CD14-positive monocyte (primary cell): ENCODE results near the gene EYA4. TPM values are rescaled to one million over a fixed set of nuclear protein-coding genes. Genes with fewer than 3 reads are reported as not detected.

Experiments
- DNase-seq, 3 donors: peaks; one replicate each; pipeline ENCODE4 v3.0.0-alpha.2; 2011 to 2022
- H2AFZ ChIP-seq: 2 replicates; pipeline ENCODE4 v1.6.0; 2012; ENCODE audit warnings: mild to moderate bottlenecking, low read depth, low read length, inconsistent platforms; ENCODE audit not compliant: insufficient read depth, poor library complexity, severe bottlenecking
- H3K27ac ChIP-seq, 2 donors: 1 replicate in 1 of 2; 2 replicates in 1 of 2; pipeline ENCODE4 v1.5.1; 2012 to 2013; ENCODE audit warnings: low read length in 2 of 2, control low read depth in 1 of 2, inconsistent platforms in 1 of 2, low read depth in 1 of 2, mild to moderate bottlenecking in 1 of 2
- H3K27me3 ChIP-seq, 2 donors: one replicate each; pipeline versions ENCODE4 v1.6.0 to v1.6.1; 2011 to 2013; ENCODE audit warnings: low read length in 2 of 2; ENCODE audit not compliant: control insufficient read depth in 2 of 2, insufficient read depth in 2 of 2
- H3K36me3 ChIP-seq, 2 donors: replicated peaks in 1 of 2; 1 replicate in 1 of 2; 2 replicates in 1 of 2; pipeline versions ENCODE4 v1.5.1 to v1.6.1; 2012 to 2013; ENCODE audit warnings: low read length in 2 of 2, control low read depth in 1 of 2, inconsistent platforms in 1 of 2, mild to moderate bottlenecking in 1 of 2; ENCODE audit not compliant: insufficient read depth in 2 of 2, control insufficient read depth in 1 of 2
- H3K4me1 ChIP-seq, 2 donors: 1 replicate in 1 of 2; 2 replicates in 1 of 2; pipeline versions ENCODE4 v1.5.1 to v1.6.1; 2012 to 2013; ENCODE audit warnings: low read length in 2 of 2, control low read depth in 1 of 2, inconsistent platforms in 1 of 2, mild to moderate bottlenecking in 1 of 2, moderate library complexity in 1 of 2; ENCODE audit not compliant: insufficient read depth in 2 of 2, control insufficient read depth in 1 of 2
- H3K4me2 ChIP-seq: replicated peaks from 2 replicates; pipeline ENCODE3; 2012; ENCODE audit warnings: low read length, moderate library complexity, mild to moderate bottlenecking; ENCODE audit not compliant: poor library complexity, severe bottlenecking; ENCODE audit errors: extremely low read depth
- H3K4me3 ChIP-seq, 3 experiments: fragments of 200-600 bp in 1 of 3; sonication (generic) in 1 of 3; replicated peaks in 1 of 3; 1 replicate in 2 of 3; 2 replicates in 1 of 3; pipeline ENCODE4 v1.5.1; 2011 to 2013; ENCODE audit warnings: low read length in 3 of 3, mild to moderate bottlenecking in 3 of 3, control low read depth in 2 of 3, low read depth in 2 of 3, inconsistent platforms in 1 of 3, moderate library complexity in 1 of 3
- H3K79me2 ChIP-seq: 2 replicates; pipeline ENCODE4 v1.6.0; 2012; ENCODE audit warnings: mild to moderate bottlenecking, control low read depth, inconsistent platforms, low read length, moderate library complexity; ENCODE audit not compliant: insufficient read depth
- H3K9ac ChIP-seq: 2 replicates; pipeline ENCODE4 v1.6.0; 2017; ENCODE audit warnings: low read length, mild to moderate bottlenecking; ENCODE audit not compliant: insufficient read depth, poor library complexity, severe bottlenecking
- H3K9me3 ChIP-seq, 2 donors: replicated peaks in 1 of 2; 1 replicate in 1 of 2; 2 replicates in 1 of 2; pipeline versions ENCODE4 v1.5.1 to v1.6.1; 2012 to 2013; ENCODE audit warnings: low read length in 2 of 2, control low read depth in 1 of 2; ENCODE audit not compliant: control insufficient read depth in 1 of 2, insufficient read depth in 1 of 2
- H4K20me1 ChIP-seq: 2 replicates; pipeline ENCODE4 v1.6.0; 2012; ENCODE audit warnings: mild to moderate bottlenecking, low read length, control low read depth, moderate library complexity; ENCODE audit not compliant: insufficient read depth
- H3K27ac Mint-ChIP-seq, 7 donors: one replicate each; pipeline ENCODE4 v1.8.0; 2020; ENCODE audit warnings: mild to moderate bottlenecking in 7 of 7, mixed read lengths in 7 of 7, moderate library complexity in 6 of 7, inconsistent platforms in 2 of 7
- H3K27me3 Mint-ChIP-seq, 3 donors: one replicate each; pipeline ENCODE4 v1.8.0; 2021 to 2022; ENCODE audit warnings: low read depth in 3 of 3, mild to moderate bottlenecking in 3 of 3, mixed read lengths in 3 of 3, moderate library complexity in 3 of 3, inconsistent platforms in 1 of 3
- H3K36me3 Mint-ChIP-seq, 2 donors: one replicate each; pipeline ENCODE4 v1.8.0; 2020; ENCODE audit warnings: mixed read lengths in 2 of 2, inconsistent platforms in 1 of 2, mild to moderate bottlenecking in 1 of 2
- H3K4me1 Mint-ChIP-seq: one replicate; pipeline ENCODE4 v1.8.0; 2020; ENCODE audit warnings: mild to moderate bottlenecking, mixed read lengths
- H3K4me3 Mint-ChIP-seq, 2 donors: one replicate each; pipeline ENCODE4 v1.8.0; 2020; ENCODE audit warnings: mild to moderate bottlenecking in 2 of 2, mixed read lengths in 2 of 2, moderate library complexity in 1 of 2
- H3K9me3 Mint-ChIP-seq, 7 donors: one replicate each; pipeline ENCODE4 v1.8.0; 2020 to 2022; ENCODE audit warnings: mixed read lengths in 7 of 7, mild to moderate bottlenecking in 6 of 7, moderate library complexity in 6 of 7, inconsistent platforms in 2 of 7
- WGBS: methylation state at CpG from one replicate; pipeline ENCODE4 v1.1.5; 2013; ENCODE audit warnings: missing lambda C conversion rate; ENCODE audit not compliant: insufficient coverage; 5-methylcytosine and 5-hydroxymethylcytosine counted together
- intact Hi-C, 2 donors: fragments of 100-400 bp; cut with micrococcal nuclease; formaldehyde crosslinking; loops; one replicate each; pipeline versions ENCODE4 v1.15.0 to v1.15.1; 2023
- polyA plus RNA-seq, 3 donors: library from polyadenylated mRNA; depleted of rRNA in 1 of 3; unstranded in 2 of 3; stranded (reverse) in 1 of 3; fragments of 300-500 nt in 2 of 3; fragments of >200 nt in 1 of 3; fragmentation: Illumina TruSeq in 2 of 3; gene quantifications; 1 replicate in 2 of 3; 2 replicates in 1 of 3; pipeline ENCODE4 v1.2.3, GENCODE V29; 2012 to 2021
- TF ChIP-seq, protein P1 (sequence below): fragments of 200-600 bp; IDR thresholded peaks from one replicate; pipeline ENCODE4 v1.8.0; 2022; ENCODE audit warnings: antibody characterized with exemption, mild to moderate bottlenecking

Gene EYA4
- polyA plus RNA-seq, 3 donors = not detected

DNA sequence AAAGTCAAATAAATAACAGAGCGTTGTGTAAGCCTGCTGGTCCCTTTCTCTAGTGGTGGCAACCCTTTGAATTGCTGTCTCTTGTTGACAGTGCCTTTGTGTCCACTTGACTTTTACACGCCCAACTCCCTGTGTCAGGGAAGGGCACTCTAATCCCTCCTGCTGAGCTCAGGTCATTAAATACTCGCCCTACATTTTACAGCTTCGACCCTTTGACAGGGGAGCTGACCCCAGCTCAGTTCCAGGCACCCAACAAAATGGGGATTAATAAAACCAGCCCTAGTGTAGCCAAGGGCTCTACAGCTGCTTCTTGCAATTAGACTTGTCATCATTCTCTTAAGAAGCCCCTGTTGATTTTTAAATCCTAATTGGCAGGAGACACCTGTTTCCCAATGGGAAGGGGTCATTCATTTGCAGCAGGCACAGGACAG lies 308.2 kb downstream of the EYA4 start:
- no peaks in the 10 kb centered on the region for H4K20me1 ChIP-seq
- intact Hi-C loops = no loop called here
- DNase-seq = no peak
- no peak overlapping the region for H2AFZ ChIP-seq
- H3K27me3 ChIP-seq = no peaks in the 10 kb centered on the region
- H3K9me3 ChIP-seq = no peaks in the 10 kb centered on the region
- no peak overlapping the region for H3K9ac ChIP-seq
- Mint-ChIP-seq H3K9me3 (no peaks in the 10 kb centered on the region), H3K4me3 (no peak overlapping the region), H3K27ac (peak overlapping the region in 1 of 7 donors; percentile 73), H3K4me1 (no peaks in the 10 kb centered on the region), H3K36me3 (no peaks in the 10 kb centered on the region), H3K27me3 (peaks cover 0 to 2% (median 1%) of the 10 kb centered on the region in 3 donors)
- H3K4me1 ChIP-seq = no peaks in the 10 kb centered on the region
- no peaks in the 10 kb centered on the region for H3K79me2 ChIP-seq
- WGBS = 83% methylated on average over 4 of the region's 4 CpGs
- no peaks in the 10 kb centered on the region for H3K36me3 ChIP-seq
- no peak overlapping the region for H3K4me3 ChIP-seq
- TF ChIP-seq, protein P1, sequence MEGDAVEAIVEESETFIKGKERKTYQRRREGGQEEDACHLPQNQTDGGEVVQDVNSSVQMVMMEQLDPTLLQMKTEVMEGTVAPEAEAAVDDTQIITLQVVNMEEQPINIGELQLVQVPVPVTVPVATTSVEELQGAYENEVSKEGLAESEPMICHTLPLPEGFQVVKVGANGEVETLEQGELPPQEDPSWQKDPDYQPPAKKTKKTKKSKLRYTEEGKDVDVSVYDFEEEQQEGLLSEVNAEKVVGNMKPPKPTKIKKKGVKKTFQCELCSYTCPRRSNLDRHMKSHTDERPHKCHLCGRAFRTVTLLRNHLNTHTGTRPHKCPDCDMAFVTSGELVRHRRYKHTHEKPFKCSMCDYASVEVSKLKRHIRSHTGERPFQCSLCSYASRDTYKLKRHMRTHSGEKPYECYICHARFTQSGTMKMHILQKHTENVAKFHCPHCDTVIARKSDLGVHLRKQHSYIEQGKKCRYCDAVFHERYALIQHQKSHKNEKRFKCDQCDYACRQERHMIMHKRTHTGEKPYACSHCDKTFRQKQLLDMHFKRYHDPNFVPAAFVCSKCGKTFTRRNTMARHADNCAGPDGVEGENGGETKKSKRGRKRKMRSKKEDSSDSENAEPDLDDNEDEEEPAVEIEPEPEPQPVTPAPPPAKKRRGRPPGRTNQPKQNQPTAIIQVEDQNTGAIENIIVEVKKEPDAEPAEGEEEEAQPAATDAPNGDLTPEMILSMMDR = no peak
- H3K4me2 ChIP-seq = no peak overlapping the region
- H3K27ac ChIP-seq = no peak overlapping the region

DNA sequence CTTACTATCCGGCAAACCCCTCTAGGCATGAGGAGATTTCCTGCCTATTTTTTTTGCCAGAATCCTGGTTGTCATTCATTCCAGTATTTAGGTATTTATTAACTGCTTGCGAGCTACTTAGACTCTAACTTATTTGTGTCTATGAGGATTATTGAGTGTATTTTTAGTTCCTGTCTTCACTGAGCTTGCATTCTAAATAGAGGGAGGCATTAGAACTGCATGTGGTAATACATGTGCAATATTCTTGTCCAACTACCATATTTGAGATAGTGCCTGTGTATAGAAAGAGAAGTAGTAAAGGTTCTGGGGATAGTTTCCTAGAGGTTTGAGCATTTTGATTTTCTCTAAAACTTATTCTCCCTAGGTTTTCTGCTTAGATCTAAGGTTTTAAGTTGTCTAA lies 308.9 kb downstream of the EYA4 start:
- Mint-ChIP-seq H3K4me1 (no peaks in the 10 kb centered on the region), H3K27ac (no peak overlapping the region), H3K27me3 (peaks cover 0 to 3% (median 2%) of the 10 kb centered on the region in 3 donors), H3K9me3 (no peaks in the 10 kb centered on the region), H3K36me3 (no peaks in the 10 kb centered on the region), H3K4me3 (no peak overlapping the region)
- no peaks in the 10 kb centered on the region for H3K36me3 ChIP-seq
- H3K27ac ChIP-seq = no peak overlapping the region
- TF ChIP-seq, protein P1 = no peak
- no peaks in the 10 kb centered on the region for H3K4me1 ChIP-seq
- no peaks in the 10 kb centered on the region for H3K27me3 ChIP-seq
- H3K4me3 ChIP-seq = no peak overlapping the region
- no peak overlapping the region for H3K4me2 ChIP-seq
- no peak for DNase-seq
- no CpG with 5 or more reads among the region's 2 CpGs for WGBS
- intact Hi-C loops = no loop called here
- H3K79me2 ChIP-seq = no peaks in the 10 kb centered on the region
- no peak overlapping the region for H2AFZ ChIP-seq
- H3K9ac ChIP-seq = no peak overlapping the region
- H4K20me1 ChIP-seq = no peaks in the 10 kb centered on the region
- no peaks in the 10 kb centered on the region for H3K9me3 ChIP-seq
